ENCODE data around the gene OTOL1. TPM values are rescaled to one million over a fixed set of nuclear protein-coding genes. Genes with fewer than 3 reads are reported as not detected.
"Not testable (repeated sequence)": the region's sequence is repeated elsewhere in the genome, so short reads cannot be mapped to it uniquely, and the experiment has no call there.

Gene OTOL1
- total RNA-seq, 1 experiment from 2014 or later = not detected

DNA sequence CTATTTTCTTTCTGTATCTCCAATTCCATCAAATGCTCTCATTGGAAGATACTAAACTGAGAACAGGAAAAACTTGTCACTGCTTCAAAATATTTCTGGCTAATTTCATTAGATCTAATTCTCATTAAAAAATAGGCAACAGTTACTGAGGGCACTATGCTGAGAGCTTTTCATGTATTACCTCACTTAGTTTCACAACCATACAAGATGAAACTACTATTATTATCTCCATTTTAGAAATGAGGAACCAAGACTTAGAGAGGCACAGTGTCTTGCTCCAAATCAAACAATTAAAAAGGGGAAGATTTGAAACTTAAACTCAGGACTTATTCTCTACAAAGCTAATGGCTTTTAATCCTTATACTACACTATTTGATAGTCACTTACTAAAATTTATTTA is 7.2 kb upstream of the OTOL1 start:
- H3K9me3 ChIP-seq (ENCODE audit: low read depth, low read length, poor library complexity, severe bottlenecking) = no peaks in the 10 kb centered on the region
- no peaks in the 10 kb centered on the region for H3K4me1 ChIP-seq (ENCODE audit: insufficient read depth, low read length, poor library complexity, severe bottlenecking)
- no TSS peak for BruUV-seq (replicated peaks)
- H3K27ac ChIP-seq (ENCODE audit: low read depth, low read length, poor library complexity, severe bottlenecking) = no peak overlapping the region
- no peak for TF ChIP-seq EZH2 (IDR thresholded peaks at IDR 0.05; ENCODE audit: borderline replicate concordance, low read depth, low read length, poor library complexity, severe bottlenecking)
- TF ChIP-seq, protein P1, sequence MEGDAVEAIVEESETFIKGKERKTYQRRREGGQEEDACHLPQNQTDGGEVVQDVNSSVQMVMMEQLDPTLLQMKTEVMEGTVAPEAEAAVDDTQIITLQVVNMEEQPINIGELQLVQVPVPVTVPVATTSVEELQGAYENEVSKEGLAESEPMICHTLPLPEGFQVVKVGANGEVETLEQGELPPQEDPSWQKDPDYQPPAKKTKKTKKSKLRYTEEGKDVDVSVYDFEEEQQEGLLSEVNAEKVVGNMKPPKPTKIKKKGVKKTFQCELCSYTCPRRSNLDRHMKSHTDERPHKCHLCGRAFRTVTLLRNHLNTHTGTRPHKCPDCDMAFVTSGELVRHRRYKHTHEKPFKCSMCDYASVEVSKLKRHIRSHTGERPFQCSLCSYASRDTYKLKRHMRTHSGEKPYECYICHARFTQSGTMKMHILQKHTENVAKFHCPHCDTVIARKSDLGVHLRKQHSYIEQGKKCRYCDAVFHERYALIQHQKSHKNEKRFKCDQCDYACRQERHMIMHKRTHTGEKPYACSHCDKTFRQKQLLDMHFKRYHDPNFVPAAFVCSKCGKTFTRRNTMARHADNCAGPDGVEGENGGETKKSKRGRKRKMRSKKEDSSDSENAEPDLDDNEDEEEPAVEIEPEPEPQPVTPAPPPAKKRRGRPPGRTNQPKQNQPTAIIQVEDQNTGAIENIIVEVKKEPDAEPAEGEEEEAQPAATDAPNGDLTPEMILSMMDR (conservative IDR thresholded peaks at IDR 0.05; ENCODE audit: low read depth, low read length) = no peak
- H3K4me3 ChIP-seq (ENCODE audit: low read depth, low read length, poor library complexity, severe bottlenecking) = no peak overlapping the region
- no peak for DNase-seq (ENCODE audit: low spot score)
- no peaks in the 10 kb centered on the region for H3K36me3 ChIP-seq (ENCODE audit: insufficient read depth, low read length, poor library complexity, severe bottlenecking)
- no peaks in the 10 kb centered on the region for H3K27me3 ChIP-seq (replicated peaks; ENCODE audit: insufficient read depth, low read depth, low read length, poor library complexity)
- ChIA-PET POLR2A (ENCODE audit: low non-redundant PET) (no interaction called here), CTCF (no interaction called here)
- intact Hi-C loops (cut with micrococcal nuclease; ENCODE audit: unreplicated experiment) = no loop called here

DNA sequence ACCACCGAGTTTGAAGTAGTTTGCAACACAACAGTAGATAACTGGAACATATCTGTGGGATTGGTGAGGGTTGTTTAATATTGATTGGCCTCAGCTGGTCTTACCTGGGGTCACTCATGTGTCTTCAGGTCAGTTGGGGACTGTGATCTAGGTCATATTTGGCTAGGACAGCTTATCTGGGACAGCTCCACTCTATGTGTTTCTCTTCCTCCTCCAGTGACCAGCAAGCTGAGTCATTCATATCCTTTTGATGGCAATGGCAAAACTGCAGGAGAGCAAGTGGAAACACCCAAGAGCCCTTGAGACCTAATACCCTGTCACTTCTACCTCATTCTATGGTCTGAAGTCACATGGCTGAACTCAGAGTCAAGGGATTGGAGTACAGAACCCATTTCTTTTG is 5.8 kb upstream of the OTOL1 start:
- H3K36me3 ChIP-seq (ENCODE audit: insufficient read depth, low read length, poor library complexity, severe bottlenecking); CTCF ChIA-PET; DNase-seq (ENCODE audit: low spot score); H3K9me3 ChIP-seq (ENCODE audit: low read depth, low read length, poor library complexity, severe bottlenecking); H3K4me1 ChIP-seq (ENCODE audit: insufficient read depth, low read length, poor library complexity, severe bottlenecking); BruUV-seq (replicated peaks); H3K27me3 ChIP-seq (replicated peaks; ENCODE audit: insufficient read depth, low read depth, low read length, poor library complexity); H3K27ac ChIP-seq (ENCODE audit: low read depth, low read length, poor library complexity, severe bottlenecking); H3K4me3 ChIP-seq (ENCODE audit: low read depth, low read length, poor library complexity, severe bottlenecking); intact Hi-C loops (cut with micrococcal nuclease; ENCODE audit: unreplicated experiment); POLR2A ChIA-PET (ENCODE audit: low non-redundant PET): not testable (repeated sequence)

DNA sequence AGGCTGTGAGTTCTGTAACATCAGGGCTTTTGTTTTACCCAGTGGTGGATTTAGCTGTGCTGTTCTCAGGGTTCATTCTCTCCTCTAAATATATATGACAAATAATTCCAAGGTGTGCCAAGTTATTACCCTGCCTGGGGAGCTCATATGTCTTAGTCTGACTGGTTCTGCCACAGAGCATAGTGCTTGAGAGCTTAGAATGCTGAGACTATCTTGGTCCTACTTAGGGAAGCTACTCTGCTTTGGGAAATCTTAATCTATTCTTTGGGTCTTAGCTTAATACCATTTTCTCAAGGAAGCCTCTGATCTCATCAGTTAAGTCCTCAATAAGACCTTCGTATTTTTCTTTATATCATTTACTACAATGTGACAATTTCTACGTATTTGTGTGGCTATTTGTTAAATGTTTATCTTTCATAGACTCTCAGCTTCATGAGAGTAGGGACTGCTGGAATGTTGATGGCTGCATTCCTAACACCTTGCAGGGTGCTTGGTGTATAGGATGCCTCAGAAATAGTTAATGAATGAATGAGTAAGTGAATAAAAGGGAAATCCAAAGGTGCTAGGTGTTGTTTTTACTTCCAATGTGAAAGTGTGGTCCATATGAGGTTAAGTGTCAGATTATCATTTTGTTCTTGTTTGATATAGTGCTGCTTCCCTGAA is 1.8 kb downstream of the OTOL1 start:
- TF ChIP-seq, protein P1 (conservative IDR thresholded peaks at IDR 0.05; ENCODE audit: low read depth, low read length) = no peak
- no peak for TF ChIP-seq EZH2 (IDR thresholded peaks at IDR 0.05; ENCODE audit: borderline replicate concordance, low read depth, low read length, poor library complexity, severe bottlenecking)
- H3K9me3 ChIP-seq (ENCODE audit: low read depth, low read length, poor library complexity, severe bottlenecking) = no peaks in the 10 kb centered on the region
- no peaks in the 10 kb centered on the region for H3K36me3 ChIP-seq (ENCODE audit: insufficient read depth, low read length, poor library complexity, severe bottlenecking)
- no peak for DNase-seq (ENCODE audit: low spot score)
- H3K4me3 ChIP-seq (ENCODE audit: low read depth, low read length, poor library complexity, severe bottlenecking) = no peak overlapping the region
- intact Hi-C loops (cut with micrococcal nuclease; ENCODE audit: unreplicated experiment) = no loop called here
- H3K27ac ChIP-seq (ENCODE audit: low read depth, low read length, poor library complexity, severe bottlenecking) = no peak overlapping the region
- ChIA-PET POLR2A (ENCODE audit: low non-redundant PET) (no interaction called here), CTCF (no interaction called here)
- no peaks in the 10 kb centered on the region for H3K27me3 ChIP-seq (replicated peaks; ENCODE audit: insufficient read depth, low read depth, low read length, poor library complexity)
- no TSS peak for BruUV-seq (replicated peaks)
- H3K4me1 ChIP-seq (ENCODE audit: insufficient read depth, low read length, poor library complexity, severe bottlenecking) = no peaks in the 10 kb centered on the region
